Endometrium (tissue), 2 donors: Measurements from ENCODE around the gene C11orf52.

Experiments
- FAIRE-seq: peaks from 2 replicates; lab custom pipeline; 2012; peaks lifted over from hg19 to GRCh38; lab: Jason Lieb, UNC
- donor health status: control.
- donor health status: control.

The C11orf52 gene

GRCh38 chr11:111976119-111976766 lies 57.5 kb downstream of the C11orf52 start:
- FAIRE-seq, result no peak
